ENCODE measurements around the gene XPO5. TPM values are rescaled to one million over a fixed set of nuclear protein-coding genes. Genes with fewer than 3 reads are reported as not detected.
"Not testable (repeated sequence)": the region's sequence is repeated elsewhere in the genome, so short reads cannot be mapped to it uniquely, and the experiment has no call there.

The XPO5 gene
- 28.6 TPM for polyA plus RNA-seq (2013, experiment 1 of 2; ENCODE audit: insufficient read length)
- polyA plus RNA-seq (2013, experiment 2 of 2; ENCODE audit: insufficient read length): 27.1 TPM

DNA sequence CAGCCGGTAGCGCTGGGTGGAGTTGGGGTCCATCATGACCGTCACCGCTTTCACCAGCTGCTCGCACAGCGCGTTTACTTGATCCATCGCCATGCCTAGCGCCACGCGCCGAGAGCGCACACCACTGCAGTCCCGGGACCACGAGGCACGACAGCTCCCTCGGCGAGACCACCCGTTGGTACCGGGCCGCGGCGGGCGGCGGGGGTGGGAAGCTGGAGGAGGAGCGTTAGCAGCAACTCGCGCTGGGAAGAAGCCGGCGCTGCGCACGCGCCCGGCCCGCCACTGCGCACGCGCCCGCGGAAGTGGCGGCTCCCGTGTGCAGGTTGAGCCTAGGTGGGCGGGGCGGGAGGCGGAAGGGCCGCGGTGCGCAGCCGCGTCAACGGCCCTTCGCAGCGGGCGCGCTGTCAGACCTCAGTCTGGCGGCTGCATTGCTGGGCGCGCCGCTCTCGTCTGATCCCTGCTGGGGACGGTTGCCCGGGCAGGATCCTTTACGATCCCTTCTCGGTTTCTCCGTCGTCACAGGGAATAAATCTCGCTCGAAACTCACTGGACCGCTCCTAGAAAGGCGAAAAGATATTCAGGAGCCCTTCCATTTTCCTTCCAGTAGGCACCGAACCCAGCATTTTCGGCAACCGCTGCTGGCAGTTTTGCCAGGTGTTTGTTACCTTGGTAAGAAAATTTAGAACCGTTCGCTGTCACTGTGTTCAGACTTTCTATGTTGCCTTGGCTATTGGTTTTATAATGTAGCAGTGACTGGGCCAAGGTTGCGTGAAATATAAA, at the start of gene XPO5, which contains the start of gene POLH:
TSS of gene XPO5 (minus strand) at position 267 of the 780 bp plus-strand sequence. CDS start at position 93, 174 bp downstream.
TSS of gene POLH (plus strand) at position 414 of the 780 bp plus-strand sequence. CDS start 6,135 bp downstream, outside the sequence.
- peak; percentile 91 for DNase-seq

- no peak for DNase-seq
Observed at GRCh38 chr6:43625393-43625992, 49.7 kb upstream of the XPO5 start.

DNA sequence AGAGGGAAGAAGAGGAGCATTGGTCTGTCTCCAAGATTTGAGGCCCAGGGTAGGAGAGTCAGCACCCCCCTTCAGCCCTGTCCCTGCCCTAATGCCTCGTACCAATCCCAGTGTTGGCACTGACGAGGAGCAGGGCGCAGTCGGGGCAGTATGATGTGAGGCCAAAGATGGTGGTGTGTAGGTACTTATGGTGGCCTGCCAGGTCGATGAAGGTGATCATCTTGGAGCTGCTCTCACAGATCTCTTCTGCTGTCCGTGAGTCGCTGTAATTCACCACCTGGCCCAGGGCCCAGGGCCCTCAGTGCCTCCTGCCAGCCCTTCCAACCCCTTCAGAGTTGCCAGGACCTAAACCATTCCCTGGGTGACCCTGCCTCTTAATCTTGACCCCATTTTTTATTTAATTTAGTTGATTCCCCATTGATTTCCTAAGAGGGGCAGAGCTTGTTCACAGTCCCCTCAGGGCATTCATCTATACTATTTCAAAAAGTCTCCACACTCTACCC, 49.0 kb upstream of the XPO5 start:
- no peak for DNase-seq

DNA sequence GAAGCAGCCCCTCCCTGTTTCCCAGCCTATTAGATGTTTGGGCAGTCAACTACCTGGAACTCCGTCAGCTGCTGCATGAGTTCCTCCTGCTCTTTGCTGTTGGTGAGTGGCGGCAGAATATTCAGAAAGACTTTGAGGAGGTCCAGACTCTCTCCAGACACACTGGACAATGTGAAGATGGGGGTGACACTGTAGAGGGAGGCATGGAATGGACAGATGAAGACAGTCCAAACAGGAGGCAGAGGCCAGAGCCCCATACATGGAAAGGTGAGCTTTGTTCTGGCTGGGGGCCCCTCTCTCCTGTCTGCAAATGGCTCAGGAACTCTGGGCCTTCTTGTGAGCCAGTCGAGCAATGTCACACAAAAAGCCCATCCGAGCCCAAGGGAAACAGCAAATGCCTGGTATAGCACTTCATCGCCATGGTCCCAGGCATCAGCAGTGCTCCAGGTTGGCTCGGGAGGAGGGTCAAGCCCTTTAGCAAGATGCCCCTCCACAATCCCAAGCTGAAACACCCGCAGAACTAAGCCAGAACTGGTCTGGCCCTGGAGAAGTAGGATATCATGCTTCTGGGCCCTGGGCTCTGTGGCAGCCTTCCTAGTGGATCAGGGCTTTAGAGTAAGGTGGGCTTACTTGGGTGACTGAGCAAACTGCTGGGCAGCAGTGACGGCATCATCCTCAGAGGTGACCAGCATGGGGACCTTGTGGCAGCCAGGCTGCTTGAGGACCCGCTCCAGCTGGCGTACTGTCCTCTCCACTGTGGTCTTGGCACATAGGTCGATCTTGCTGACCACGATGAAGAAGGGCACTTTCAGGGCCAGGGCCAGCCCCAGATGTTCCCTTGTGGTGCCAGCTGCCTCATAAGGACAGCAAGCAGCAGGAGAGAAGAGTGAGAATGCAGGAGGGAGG, 48.3 kb upstream of the XPO5 start:
- DNase-seq: no peak

- DNase-seq: no peak
Observed at GRCh38 chr6:43622541-43622940, 46.7 kb upstream of the XPO5 start.

GRCh38 chr6:43621836-43622180, 46.0 kb upstream of the XPO5 start:
- no peak for DNase-seq

DNA sequence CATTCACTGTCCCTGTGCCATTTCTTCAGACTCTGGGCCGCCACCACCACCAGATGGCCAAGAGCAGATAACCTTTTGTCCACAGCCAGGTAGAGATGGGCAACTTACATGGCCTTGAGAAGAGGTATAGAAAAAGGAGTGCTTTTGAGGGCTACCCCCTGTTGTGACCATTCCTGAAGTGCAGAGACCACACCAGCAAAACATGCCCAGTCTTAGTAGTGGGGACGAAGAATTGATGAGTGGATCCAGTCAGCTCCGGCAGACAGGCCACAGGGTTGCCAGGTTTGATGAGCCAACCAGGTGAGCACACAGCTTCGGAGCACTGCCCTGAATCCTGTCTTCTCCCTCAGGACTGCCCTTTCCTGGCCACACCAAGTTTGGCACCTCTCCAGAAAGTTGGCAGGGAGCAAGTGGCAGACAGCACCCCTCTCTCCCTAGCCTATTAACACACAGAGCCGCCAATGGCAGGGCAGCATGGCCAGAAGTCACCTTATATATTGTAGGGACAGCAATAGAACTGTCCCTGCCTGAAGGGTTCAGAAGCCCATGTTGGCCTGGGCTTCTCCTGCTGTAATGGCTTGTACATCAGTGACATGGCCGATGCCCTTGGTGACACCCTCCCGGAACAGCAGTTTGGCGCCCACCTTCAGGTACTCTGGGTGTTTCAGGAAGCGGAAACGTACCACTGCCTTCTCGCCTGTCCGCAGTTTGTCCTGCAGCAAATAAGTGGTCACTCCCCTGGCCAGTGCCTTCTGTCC, 45.4 kb upstream of the XPO5 start:
- DNase-seq: no peak

DNA sequence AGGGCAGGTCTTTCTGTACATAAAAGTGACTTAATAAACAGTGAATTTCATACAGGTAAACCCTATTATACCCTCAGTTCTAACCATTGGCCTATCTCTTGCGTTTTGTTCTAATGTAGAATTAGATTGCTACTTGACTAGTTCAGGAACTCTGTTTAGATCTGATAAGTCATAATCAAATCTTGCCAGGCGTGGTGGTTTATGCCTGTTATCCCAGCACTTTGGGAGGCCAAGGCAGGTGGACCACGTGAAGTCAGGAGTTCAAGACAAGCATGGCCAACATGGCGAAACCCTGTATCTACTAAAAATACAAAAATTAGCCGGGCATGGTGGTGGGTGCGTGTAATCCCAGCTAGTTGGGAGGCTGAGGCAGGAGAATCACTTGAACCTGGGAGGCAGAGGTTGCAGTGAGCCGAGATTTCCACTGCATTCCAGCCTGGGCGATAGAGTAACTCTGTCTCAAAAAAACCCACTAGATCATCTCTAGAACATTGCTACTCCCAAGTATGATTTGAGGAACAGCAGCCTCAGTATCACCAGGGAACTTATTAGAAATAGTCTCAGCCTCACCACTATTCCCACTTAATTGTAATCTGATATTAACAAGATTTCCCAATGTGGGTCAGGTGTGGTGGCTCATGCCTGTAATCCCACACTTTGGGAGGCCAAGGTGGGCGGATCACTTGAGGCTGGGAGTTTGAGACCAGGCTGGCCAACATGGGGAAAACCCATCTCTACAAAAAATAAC, 41.1 kb upstream of the XPO5 start:
- no peak for DNase-seq

DNA sequence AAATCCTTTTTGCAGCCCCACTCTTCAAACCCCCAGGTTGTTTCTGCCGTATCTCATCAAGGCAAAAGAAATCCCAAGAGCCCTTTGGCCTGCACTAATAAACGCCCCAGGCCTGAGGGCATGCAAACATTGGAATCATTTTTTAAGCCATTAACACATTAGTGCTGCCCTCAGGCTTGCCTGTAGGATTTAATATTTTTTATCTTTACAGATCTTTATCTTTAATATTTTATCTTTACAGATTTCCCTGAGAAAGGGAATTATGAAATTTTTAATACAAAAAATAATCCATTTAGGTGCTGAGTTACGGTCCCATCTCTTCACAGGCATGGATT, 38.5 kb upstream of the XPO5 start:
- DNase-seq: no peak

GRCh38 chr6:43613721-43614395, 38.0 kb upstream of the XPO5 start:
- DNase-seq: no peak

GRCh38 chr6:43610431-43610830, 34.6 kb upstream of the XPO5 start:
- DNase-seq: no peak

DNA sequence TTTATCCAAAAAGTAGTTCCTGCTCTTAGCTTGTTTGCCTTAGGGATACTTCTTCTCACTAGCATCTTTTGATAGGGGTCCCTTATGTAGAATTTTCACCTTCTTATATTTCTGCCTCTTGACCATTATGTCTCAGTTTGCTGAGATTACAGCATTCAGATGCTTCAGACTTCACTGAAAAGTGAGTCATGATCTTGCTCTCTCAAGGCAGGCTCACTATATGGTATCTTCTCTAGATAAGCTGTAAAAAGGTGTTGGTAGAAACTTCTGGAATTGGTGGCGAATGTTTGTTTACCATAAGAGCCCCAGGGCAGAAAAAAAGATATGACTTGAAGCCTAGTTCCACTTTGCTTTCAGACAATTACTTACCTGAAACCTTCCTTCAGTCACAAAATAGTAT, 33.6 kb upstream of the XPO5 start:
- no peak for DNase-seq

- no peak for DNase-seq
Observed at GRCh38 chr6:43608807-43609206, 33.0 kb upstream of the XPO5 start.

GRCh38 chr6:43608310-43608763, 32.5 kb upstream of the XPO5 start:
- DNase-seq: peak; percentile 77

DNA sequence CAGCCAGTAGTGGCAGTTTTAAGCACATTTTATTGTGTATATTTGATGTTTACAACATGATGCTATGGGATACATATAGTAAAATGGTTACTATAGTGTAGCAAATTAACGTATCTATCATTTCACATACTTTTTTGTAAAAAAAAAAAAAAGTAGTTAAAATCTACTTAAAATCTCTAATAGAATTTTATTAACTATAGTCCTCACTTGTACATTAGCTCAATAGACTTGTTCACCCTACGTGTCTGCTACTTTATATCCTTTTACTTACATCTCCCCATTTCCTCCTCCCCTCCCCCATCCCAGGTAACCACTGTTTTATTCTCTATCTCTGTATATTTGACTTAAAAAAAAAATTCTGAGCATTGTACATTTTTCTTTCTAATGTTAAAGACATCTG, 30.2 kb upstream of the XPO5 start:
- DNase-seq: no peak

DNA sequence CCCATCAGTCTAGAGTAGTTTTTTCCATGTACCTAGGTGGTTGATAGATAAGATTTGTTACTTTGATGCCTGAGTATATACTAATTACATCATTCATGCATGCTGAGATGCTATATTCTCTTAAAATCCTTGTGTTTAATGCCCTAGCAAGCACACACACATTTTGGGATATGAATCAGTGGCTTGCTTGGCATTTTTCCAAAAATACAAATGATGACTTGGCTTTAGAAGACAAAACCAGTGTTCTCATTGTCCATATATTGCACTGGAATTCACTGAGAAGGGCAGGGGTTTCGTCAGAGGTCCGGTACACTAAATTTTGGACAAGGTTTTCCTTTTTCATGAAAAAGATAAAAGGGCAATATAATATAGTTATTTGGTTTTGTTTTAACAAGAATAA, 28.3 kb upstream of the XPO5 start:
- DNase-seq: peak; percentile 73

GRCh38 chr6:43600595-43600994, 24.8 kb upstream of the XPO5 start:
- DNase-seq: no peak

- DNase-seq: no peak
Observed at GRCh38 chr6:43593938-43594337, 18.1 kb upstream of the XPO5 start.

DNA sequence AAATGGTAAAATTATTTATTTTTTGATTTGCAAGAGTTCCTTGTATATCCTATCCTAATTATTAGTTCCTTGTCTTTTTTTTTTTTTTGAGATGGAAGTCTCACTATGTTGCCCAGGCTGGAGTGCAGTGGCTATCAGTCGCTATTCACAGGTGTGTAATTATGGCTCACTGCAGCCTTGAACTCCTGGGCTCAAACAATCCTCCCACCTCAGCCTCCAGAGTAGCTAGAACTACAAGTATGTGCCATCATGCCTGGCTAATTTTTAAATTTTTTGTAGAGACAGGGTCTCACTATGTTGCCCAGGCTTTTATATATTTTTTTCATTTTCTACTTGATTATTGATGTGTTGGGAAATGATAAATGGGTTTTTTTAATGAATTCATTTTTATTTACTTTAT, 13.7 kb upstream of the XPO5 start:
- DNase-seq: not testable (repeated sequence)

DNA sequence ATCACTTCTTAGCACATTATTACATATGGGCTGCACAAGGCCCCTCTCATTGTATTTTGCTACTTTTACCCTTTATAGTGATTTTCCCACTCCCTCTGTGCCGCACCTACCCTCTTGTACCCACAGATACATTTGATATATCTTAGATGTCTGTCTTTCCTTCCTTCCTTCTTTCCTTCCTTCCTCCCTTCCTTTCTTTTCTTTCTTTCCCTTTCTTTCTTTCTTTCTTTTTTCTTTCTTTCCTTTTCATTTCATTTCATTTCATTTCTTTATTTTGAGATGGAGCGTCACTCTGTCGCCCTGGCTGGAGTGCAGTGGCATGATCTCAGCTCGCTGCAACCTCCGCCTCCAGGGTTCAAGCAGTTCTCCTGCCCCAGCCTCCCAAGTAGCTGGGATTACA, 12.4 kb upstream of the XPO5 start:
- DNase-seq: no peak
